Keratinocyte (primary cell): ENCODE data around the gene SYT11.

Source experiments
- CTCF ChIP-seq, 3 experiments: IDR thresholded peaks in 1 of 3; conservative IDR thresholded peaks in 1 of 3; optimal IDR thresholded peaks in 1 of 3; 2 replicates in 2 of 3; 3 replicates in 1 of 3; pipeline versions ENCODE3 to v1.5.1; 2011; ENCODE audit warnings: low read length in 3 of 3, mild to moderate bottlenecking in 3 of 3, moderate library complexity in 2 of 3, control low read depth in 1 of 3, inconsistent platforms in 1 of 3; ENCODE audit not compliant: insufficient read depth in 2 of 3; ENCODE audit errors: extremely low read depth in 1 of 3
- EZH2 ChIP-seq: IDR thresholded peaks from one replicate; pipeline ENCODE4 v1.6.1; 2012; ENCODE audit warnings: inconsistent platforms, mild to moderate bottlenecking, low read length, moderate library complexity

- TF ChIP-seq CTCF (optimal IDR thresholded peaks at IDR 0.05 in 1 of 3, IDR thresholded peaks at IDR 0.05 in 1 of 3, conservative IDR thresholded peaks at IDR 0.05 in 1 of 3; ENCODE audit: extremely low read depth in 1 of 3, insufficient read depth in 2 of 3, low read length in 3 of 3) (no peak), EZH2 (no peak)
Measured at GRCh38 chr1:155813672-155814071, 45.7 kb upstream of the SYT11 start.
